Measurements from ENCODE around the gene KCTD20. TPM values are rescaled to one million over a fixed set of nuclear protein-coding genes. Genes with fewer than 3 reads are reported as not detected.

The KCTD20 gene
- total and polyA plus RNA-seq, 10 of the 15 experiments (the other 5 are each of a cell fraction or from before 2014, with no cell fraction given), result 18.1 to 77.0 (median 50.5) TPM

DNA sequence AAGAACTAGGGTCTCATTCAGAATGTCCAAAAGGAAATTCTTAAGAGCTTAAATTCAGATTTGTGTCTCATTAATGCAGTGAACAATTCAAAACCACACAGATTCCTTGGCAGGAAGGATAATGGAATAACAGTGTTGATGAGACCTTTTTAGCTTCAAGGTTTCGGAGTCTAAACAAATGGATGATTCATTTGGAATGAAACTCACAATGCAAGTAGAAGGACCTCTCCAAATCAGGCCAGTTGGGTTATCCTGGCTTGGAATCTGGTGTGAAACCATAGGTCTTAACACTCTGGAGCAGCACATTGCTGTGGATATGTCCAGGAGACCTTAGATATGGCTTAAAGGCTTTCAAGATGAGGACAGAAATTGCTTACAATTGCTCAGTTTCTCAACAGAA lies 44.9 kb downstream of the KCTD20 start:
- no peak for DNase-seq (ENCODE audit: low read depth, low spot score)
- Histone ChIP-seq H3K36me3 (ENCODE audit: control insufficient read depth in 2 of 2, insufficient read depth in 2 of 2, low read length in 1 of 2) (peaks cover 3 to 12% of the 10 kb centered on the region in 2 experiments; a peak in 3 of 4 replicates), H4K20me1 (ENCODE audit: control insufficient read depth, insufficient read depth) (no peaks in the 10 kb centered on the region), H3K79me2 (ENCODE audit: control insufficient read depth, insufficient read depth, low read length) (no peaks in the 10 kb centered on the region), H3K9me3 (replicated peaks; ENCODE audit: control insufficient read depth, insufficient read depth, low read length) (no peaks in the 10 kb centered on the region), H3K9ac (ENCODE audit: control insufficient read depth, insufficient read depth, low read length) (no peak overlapping the region), H3K27ac (ENCODE audit: control insufficient read depth, insufficient read depth) (no peak overlapping the region), H3K27me3 (replicated peaks in 1 of 2; ENCODE audit: control insufficient read depth in 2 of 2, insufficient read depth in 2 of 2, low read length in 1 of 2) (no peaks in the 10 kb centered on the region), H3K4me1 (ENCODE audit: control insufficient read depth, insufficient read depth, low read length) (no peaks in the 10 kb centered on the region), H3K4me2 (ENCODE audit: control insufficient read depth, insufficient read depth) (no peak overlapping the region), H2AFZ (ENCODE audit: control insufficient read depth, low read depth, low read length) (no peak overlapping the region), H3K4me3 (no peak overlapping the region)
- ATAC-seq, result no peak
- no peak for FAIRE-seq
- ChIA-PET SMC1A (ENCODE audit: uncharacterized antibody, unreplicated experiment) (interaction anchor here (1.0 to 1.3 kb wide), 2 partner anchors 9 to 36 kb away, joined by 3 read pairs; no protein-coding TSS in a partner anchor), CTCF (interaction anchor here (0.9 to 1.7 kb wide), 4 partner anchors 8 to 64 kb away, joined by 3 to 4 read pairs (median 3); no protein-coding TSS in a partner anchor), RAD21 (ENCODE audit: unreplicated experiment) (interaction anchor here (0.5 to 1.1 kb wide), 2 partner anchors 72 to 92 kb away, joined by 3 read pairs; no protein-coding TSS in a partner anchor), POLR2A (interaction anchor here (1.1 kb wide), 1 partner anchor 11 kb away, joined by 3 read pairs; no protein-coding TSS in a partner anchor)
- WGBS (ENCODE audit: insufficient coverage, insufficient replicate concordance, low lambda C conversion rate, missing lambda C conversion rate), result 94% methylated on average over 1 of the region's 1 CpG
- BruUV-seq (replicated peaks), result no TSS peak
- intact Hi-C loops (cut with micrococcal nuclease; ENCODE audit: unreplicated experiment), result no loop called here
- in situ Hi-C loops (cut with MboI), result no loop called here
- TF ChIP-seq, protein P1, sequence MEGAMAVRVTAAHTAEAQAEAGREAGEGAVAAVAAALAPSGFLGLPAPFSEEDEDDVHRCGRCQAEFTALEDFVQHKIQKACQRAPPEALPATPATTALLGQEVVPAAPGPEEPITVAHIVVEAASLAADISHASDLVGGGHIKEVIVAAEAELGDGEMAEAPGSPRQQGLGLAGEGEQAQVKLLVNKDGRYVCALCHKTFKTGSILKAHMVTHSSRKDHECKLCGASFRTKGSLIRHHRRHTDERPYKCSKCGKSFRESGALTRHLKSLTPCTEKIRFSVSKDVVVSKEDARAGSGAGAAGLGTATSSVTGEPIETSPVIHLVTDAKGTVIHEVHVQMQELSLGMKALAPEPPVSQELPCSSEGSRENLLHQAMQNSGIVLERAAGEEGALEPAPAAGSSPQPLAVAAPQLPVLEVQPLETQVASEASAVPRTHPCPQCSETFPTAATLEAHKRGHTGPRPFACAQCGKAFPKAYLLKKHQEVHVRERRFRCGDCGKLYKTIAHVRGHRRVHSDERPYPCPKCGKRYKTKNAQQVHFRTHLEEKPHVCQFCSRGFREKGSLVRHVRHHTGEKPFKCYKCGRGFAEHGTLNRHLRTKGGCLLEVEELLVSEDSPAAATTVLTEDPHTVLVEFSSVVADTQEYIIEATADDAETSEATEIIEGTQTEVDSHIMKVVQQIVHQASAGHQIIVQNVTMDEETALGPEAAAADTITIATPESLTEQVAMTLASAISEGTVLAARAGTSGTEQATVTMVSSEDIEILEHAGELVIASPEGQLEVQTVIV (IDR thresholded peaks at IDR 0.05; ENCODE audit: borderline replicate concordance, partially characterized antibody), result no peak
- TF ChIP-seq ESRRA (IDR thresholded peaks at IDR 0.05; ENCODE audit: low read length), result no peak
- TF ChIP-seq HDAC6 (IDR thresholded peaks at IDR 0.05; ENCODE audit: unreplicated experiment), result no peak
- no peak for TF ChIP-seq PML (IDR thresholded peaks at IDR 0.05; ENCODE audit: low read length)
- TF ChIP-seq, protein P2, sequence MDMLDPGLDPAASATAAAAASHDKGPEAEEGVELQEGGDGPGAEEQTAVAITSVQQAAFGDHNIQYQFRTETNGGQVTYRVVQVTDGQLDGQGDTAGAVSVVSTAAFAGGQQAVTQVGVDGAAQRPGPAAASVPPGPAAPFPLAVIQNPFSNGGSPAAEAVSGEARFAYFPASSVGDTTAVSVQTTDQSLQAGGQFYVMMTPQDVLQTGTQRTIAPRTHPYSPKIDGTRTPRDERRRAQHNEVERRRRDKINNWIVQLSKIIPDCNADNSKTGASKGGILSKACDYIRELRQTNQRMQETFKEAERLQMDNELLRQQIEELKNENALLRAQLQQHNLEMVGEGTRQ (IDR thresholded peaks at IDR 0.05; ENCODE audit: borderline replicate concordance, low read depth, low read length), result no peak
- TF ChIP-seq, protein P3, sequence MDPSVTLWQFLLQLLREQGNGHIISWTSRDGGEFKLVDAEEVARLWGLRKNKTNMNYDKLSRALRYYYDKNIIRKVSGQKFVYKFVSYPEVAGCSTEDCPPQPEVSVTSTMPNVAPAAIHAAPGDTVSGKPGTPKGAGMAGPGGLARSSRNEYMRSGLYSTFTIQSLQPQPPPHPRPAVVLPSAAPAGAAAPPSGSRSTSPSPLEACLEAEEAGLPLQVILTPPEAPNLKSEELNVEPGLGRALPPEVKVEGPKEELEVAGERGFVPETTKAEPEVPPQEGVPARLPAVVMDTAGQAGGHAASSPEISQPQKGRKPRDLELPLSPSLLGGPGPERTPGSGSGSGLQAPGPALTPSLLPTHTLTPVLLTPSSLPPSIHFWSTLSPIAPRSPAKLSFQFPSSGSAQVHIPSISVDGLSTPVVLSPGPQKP (IDR thresholded peaks at IDR 0.05; ENCODE audit: low read depth, low read length), result no peak
- TF ChIP-seq RAD51 (IDR thresholded peaks at IDR 0.05), result no peak
- no peak for TF ChIP-seq SPI1 (IDR thresholded peaks at IDR 0.05; ENCODE audit: borderline replicate concordance, insufficient read depth, low read depth, low read length)
- TF ChIP-seq, protein P4, sequence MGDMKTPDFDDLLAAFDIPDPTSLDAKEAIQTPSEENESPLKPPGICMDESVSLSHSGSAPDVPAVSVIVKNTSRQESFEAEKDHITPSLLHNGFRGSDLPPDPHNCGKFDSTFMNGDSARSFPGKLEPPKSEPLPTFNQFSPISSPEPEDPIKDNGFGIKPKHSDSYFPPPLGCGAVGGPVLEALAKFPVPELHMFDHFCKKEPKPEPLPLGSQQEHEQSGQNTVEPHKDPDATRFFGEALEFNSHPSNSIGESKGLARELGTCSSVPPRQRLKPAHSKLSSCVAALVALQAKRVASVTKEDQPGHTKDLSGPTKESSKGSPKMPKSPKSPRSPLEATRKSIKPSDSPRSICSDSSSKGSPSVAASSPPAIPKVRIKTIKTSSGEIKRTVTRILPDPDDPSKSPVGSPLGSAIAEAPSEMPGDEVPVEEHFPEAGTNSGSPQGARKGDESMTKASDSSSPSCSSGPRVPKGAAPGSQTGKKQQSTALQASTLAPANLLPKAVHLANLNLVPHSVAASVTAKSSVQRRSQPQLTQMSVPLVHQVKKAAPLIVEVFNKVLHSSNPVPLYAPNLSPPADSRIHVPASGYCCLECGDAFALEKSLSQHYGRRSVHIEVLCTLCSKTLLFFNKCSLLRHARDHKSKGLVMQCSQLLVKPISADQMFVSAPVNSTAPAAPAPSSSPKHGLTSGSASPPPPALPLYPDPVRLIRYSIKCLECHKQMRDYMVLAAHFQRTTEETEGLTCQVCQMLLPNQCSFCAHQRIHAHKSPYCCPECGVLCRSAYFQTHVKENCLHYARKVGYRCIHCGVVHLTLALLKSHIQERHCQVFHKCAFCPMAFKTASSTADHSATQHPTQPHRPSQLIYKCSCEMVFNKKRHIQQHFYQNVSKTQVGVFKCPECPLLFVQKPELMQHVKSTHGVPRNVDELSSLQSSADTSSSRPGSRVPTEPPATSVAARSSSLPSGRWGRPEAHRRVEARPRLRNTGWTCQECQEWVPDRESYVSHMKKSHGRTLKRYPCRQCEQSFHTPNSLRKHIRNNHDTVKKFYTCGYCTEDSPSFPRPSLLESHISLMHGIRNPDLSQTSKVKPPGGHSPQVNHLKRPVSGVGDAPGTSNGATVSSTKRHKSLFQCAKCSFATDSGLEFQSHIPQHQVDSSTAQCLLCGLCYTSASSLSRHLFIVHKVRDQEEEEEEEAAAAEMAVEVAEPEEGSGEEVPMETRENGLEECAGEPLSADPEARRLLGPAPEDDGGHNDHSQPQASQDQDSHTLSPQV (IDR thresholded peaks at IDR 0.05), result no peak
- no peak for TF ChIP-seq FOXK2 (IDR thresholded peaks at IDR 0.05)
- TF ChIP-seq RCOR1 (conservative IDR thresholded peaks at IDR 0.05; ENCODE audit: low read depth, low read length), result no peak
- no peak for TF ChIP-seq IKZF2 (IDR thresholded peaks at IDR 0.05)
- no peak for TF ChIP-seq YY1 (IDR thresholded peaks at IDR 0.05; ENCODE audit: low read depth, low read length)
- TF ChIP-seq, protein P5, sequence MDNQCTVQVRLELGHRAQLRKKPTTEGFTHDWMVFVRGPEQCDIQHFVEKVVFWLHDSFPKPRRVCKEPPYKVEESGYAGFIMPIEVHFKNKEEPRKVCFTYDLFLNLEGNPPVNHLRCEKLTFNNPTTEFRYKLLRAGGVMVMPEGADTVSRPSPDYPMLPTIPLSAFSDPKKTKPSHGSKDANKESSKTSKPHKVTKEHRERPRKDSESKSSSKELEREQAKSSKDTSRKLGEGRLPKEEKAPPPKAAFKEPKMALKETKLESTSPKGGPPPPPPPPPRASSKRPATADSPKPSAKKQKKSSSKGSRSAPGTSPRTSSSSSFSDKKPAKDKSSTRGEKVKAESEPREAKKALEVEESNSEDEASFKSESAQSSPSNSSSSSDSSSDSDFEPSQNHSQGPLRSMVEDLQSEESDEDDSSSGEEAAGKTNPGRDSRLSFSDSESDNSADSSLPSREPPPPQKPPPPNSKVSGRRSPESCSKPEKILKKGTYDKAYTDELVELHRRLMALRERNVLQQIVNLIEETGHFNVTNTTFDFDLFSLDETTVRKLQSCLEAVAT (IDR thresholded peaks at IDR 0.05), result no peak
- no peak for TF ChIP-seq NR2F1 (conservative IDR thresholded peaks at IDR 0.05)
